HG03342 (cell line): ENCODE measurements around the gene ZNF746.
"Not testable (repeated sequence)": the region's sequence is repeated elsewhere in the genome, so short reads cannot be mapped to it uniquely, and the experiment has no call there.

Experiments
- ATAC-seq: cut with Tn5 transposase; IDR thresholded peaks from one replicate; pipeline ENCODE4 v1.9.1; 2021; ENCODE audit warnings: mild to moderate bottlenecking, moderate library complexity; ENCODE audit not compliant: unreplicated experiment

Gene ZNF746

GRCh38 chr7:149497467-149498261, at the start of gene ZNF746:
ZNF746 (minus strand) TSS chr7:149497809; CDS start chr7:149497536, 273 bp downstream.
- peak; percentile 95 for ATAC-seq

DNA sequence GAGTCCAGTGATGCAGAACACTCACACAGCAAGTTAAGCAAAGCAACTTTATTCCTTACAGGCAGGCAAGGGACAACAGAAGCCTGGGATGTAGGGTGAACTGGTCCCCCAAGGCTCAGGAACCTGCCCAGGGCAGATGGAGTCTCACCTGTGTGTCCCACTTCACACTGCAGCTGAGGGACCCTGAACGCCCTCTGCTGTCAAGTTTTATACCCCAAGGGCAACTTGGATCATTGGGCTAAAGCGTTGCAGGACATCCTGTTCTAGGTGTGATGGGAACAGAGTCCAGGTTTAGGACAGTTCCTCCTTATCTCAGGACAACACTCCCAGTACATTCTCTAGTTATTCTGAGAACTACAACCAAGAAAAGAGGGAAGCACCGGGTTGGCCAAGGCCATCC, 49.5 kb upstream of the ZNF746 start:
- no peak for ATAC-seq

- no peak for ATAC-seq
Measured at GRCh38 chr7:149546331-149546730, 48.7 kb upstream of the ZNF746 start.

DNA sequence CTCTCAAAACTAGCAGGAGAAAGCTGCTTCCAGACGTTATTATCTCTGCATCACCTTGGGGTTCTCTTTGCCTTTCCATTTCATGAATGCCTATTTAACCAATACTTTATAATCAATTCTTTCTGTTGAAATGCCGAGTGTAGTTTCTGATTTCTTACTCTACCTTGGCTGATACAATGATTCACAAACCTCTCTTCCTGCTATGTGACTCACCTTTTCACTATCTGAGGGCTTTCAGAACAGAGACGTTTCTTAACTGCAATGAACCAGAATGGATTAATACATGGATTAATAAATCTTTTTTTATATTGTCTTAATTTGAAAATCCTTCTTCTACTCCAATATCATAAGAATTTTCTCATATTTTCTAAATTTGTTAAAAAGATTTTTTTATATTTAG, 46.4 kb upstream of the ZNF746 start:
- ATAC-seq = no peak

DNA sequence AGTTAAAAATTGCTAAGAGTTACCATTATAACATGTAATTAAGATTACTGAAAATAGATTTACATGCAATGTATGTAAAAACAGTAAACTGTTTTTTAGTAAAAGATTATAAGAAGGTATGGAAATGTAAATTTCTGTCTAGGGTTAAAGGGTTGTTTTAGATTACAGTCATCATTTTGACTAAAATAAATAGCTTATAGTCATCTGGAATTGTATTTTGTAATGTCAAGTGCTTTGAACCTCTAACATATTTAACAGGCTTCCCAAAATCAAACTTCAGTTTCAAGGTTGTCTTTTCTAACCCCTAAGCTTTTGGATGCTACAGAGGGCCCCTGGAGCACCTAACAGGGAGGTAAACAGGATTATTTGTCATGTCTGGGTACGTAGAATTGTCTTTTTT, 35.0 kb upstream of the ZNF746 start:
- no peak for ATAC-seq

DNA sequence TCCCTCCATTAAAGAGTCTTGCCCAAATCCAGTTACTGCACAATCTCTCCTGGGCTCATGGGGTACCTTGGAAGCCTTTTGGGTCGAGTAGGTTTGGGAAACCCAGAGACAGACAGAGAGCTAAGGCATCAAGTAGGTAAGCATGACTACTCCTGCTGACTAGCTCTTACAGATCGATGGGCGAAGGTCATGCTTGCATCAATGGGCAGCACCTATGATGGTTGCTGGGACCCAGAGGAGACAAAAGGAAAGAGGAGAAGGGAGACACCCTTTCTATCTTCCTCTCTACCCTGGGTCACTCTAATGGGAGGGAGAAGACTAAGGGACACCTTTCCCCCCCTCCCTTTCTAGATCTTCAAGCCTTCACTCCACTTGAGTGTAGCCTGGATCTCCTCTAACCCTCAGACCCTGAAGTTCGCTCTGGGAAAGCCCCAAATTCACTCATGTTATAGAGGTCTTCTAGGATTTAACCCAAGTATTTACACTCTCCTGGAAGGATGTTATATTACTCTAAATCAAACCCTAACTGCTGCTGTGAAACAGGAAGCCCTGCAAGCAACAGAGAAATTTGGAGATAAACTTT, 31.6 kb upstream of the ZNF746 start:
- ATAC-seq = no peak

DNA sequence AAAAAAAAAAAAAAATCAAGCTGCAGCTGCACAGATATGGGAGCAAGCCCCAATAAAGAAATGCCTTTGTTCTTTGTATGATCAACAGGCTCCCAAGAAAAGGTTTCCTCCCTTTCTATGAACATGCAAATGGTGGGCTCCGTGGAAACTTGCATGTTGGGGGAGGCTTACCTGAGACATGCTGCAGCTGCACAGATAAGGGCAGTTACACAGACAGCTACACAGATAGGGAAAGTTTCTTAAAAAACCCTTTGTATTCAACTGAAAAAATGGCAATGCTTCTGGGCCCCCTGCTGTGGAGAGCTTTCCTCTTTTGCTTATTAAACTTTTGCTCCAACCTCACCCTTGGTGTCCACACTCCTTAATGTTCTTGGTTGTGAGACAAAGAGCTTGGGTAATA, 29.8 kb upstream of the ZNF746 start:
- no peak for ATAC-seq

- no peak for ATAC-seq
Measured at GRCh38 chr7:149525280-149525679, 27.7 kb upstream of the ZNF746 start.

DNA sequence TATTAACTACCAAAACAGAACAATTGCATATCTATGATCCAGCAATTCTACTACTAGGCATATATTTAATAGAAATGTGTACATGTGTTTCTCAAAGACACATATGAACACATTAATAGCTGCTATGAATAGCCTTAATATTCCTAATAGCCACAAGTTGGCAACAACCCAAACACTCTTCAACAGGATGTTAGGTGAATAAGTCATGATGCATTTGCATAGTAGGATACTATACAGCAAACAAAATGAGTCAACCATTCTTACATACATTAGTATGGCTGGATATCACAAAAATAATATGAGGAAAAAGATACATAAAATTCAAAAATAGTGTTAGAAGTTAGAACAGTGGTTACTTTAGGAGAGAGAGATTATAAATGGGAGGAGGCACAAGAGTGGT, 26.8 kb upstream of the ZNF746 start:
- no peak for ATAC-seq

GRCh38 chr7:149510248-149510647, 12.6 kb upstream of the ZNF746 start:
- no peak for ATAC-seq

DNA sequence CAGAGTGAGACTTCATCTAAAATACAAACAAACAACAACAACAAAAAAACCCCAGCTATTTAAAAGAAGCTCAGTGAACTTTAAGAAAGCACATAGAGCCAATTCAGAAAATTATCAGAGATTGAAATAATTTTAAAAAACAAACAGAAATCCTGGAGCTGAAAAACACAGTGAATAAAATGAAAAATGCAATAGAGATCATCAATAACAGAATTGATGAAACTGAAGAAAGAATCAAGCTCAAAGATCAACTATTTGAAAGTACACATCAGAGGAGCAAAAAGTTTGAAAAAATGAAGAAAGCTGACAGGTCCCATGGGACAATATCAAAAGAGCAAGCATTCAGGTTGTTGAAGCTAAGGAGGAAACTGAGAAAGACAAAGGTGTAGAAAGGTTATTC, 12.2 kb upstream of the ZNF746 start:
- ATAC-seq = no peak

GRCh38 chr7:149505551-149505950, 7.9 kb upstream of the ZNF746 start:
- no peak for ATAC-seq

DNA sequence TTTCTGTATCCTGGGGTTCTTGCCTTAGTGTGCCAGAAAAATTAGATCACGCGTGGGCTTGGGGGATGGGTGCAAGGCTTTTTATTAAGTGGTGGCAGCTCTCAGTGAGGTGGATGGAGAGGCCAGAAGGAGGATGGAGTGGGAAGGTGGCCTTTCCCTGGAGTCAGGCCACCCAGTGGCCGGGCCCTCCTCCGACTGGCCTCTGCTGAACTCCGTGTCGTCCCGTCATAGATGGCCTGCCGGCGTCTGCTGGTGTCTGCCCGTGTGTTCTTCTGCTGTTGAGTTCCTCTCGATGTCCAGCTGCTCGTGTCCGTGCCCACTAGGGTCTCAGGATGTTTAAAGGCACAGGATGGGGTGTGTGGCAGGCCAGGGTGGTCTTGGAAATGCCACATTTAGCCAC, 4.0 kb upstream of the ZNF746 start:
- ATAC-seq = no peak

DNA sequence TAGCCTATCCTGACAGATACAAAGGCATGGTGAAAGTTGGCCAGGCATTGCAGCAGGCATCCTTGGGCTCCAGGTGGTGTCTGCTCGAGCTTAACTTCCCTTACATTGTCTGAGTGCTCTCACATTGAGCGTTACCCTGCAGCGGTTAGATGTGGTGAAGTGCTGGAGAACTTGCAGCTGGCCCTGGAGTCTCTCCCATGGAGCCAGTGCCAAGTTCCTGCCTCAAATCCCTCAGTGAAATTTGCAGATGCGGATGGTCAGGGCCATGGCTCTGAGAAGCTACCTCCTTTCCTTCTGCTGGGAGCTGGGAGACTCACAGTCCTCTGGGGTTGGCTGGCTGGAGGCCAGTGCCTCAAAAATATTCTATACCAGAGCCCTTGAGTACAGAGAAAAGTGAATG, 3.3 kb upstream of the ZNF746 start:
- ATAC-seq = no peak

DNA sequence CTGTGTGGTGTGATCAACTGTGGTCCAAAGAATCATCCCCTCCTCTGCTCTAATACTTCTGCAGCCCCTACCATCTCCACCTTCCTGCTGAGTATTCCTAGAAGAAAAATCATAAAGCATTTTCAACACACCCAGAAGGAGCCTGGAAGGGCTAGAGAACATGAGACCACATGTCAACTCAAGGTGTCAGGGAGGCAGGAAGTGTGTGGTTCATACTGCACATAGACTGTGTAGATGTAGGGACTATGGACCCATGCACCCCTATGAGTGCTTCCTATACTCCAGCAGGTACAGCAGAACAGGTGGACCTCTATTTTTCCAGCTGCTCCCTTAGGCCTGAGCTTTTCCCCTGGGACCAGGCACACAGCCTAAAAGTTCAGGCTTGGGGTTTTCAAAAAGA, 2.6 kb upstream of the ZNF746 start:
- ATAC-seq = no peak

DNA sequence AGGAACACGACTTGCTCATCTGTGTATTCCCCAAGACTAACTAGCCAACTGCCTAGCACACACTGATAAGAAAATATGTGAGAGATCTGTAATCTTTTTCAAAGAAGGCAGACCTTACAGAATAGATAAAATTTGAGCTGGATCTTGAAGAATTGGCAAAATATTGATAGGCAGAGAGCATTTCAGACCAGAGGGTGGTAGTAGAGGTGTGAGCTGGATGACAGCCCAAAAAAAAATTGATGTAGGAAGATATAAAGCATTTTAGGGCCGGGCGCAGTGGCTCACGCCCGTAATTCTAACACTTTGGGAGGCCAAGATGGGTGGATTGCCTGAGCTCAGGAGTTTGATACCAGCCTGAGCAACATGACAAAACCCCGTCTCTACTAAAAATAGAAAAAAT, 1.2 kb upstream of the ZNF746 start:
- ATAC-seq = no peak

DNA sequence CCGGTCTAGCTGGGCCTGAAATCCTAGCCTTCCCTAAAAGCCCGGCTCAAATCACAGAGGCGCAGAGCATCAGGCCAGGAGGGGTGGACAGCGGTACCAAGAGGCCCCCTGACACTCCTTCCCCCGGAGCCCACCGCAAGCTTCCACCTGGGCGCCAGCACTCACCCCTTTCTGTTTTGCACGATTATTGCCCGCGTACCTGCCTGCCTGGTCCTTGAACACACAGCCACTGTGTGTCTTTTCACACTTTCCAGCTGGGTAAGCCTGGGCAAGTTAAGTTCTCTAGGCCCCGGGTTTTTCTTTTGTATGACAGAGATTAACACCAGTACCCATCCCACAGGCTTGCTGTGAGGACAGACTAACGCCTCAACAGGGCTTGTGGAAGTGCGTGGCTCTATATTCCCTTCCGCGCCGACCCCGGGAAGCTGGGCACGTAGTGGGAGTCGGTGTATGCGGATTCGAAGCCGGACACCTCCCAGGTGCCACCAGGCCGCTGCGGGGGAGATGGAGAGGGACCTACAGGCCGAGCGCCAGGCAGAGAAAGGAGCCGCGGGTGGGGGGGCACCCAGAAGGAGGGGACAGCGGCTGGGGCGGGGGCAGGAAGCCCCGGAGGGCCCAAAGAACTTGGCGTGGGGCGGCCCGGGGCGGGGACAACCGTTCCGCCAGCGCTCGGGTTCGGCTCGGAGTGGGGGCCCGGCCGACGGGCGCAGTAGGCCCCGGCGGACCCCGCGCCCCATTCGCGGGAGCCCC, 792 bp downstream of the ZNF746 start:
- peak; percentile 33 for ATAC-seq

DNA sequence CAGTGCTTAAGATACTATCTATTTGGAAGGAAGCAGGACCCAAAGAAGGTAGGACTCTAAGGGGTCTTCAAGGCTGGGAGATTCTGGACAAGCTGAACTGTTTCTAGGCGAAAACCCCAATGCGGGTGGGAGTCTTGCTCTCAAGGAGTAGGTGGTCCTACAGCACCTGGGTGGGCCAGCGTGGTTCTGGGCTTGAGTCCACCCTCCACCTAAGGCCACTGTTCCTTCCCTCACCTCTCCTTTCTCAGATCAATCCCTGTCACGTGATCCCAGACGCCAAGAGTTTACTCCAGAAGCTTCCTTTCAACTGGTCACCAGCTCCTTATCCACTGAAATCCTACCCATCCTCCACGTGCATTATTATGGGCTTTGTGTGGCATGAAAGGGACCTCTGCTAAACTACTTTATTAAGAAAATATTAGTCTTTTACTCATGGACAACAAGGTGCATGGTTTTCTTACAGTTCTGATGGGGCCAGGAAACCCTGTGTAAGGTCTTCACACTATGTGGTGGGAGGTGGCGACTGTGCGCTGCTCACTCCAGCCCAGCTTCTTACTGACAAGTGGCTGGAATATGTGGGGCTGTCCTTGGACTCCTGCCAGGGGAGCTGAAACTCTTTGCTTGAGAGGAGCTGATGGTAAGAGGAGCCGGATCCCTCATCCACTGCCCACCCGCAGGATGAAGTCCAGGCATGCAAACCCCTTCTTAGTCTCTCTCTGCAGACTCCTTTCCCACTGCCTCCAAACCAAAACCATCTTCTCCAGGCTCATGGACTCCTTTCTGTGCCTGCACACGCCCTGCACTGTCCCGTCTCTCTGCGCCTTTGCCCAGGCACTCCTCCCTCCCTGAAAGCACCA, 1.6 kb downstream of the ZNF746 start:
- no peak for ATAC-seq

GRCh38 chr7:149494738-149495368, 2.8 kb downstream of the ZNF746 start:
- ATAC-seq = no peak

- not testable (repeated sequence) for ATAC-seq
Measured at GRCh38 chr7:149493975-149494374, 3.6 kb downstream of the ZNF746 start.

- ATAC-seq = no peak
Measured at GRCh38 chr7:149493366-149493765, 4.2 kb downstream of the ZNF746 start.
